HG03558 (cell line): ENCODE data around the gene GPC6.

Experiments
- ATAC-seq: cut with Tn5 transposase; IDR thresholded peaks from one replicate; pipeline ENCODE4 v1.9.1; 2021; ENCODE audit warnings: moderate number of reproducible peaks; ENCODE audit not compliant: unreplicated experiment; ENCODE audit errors: extremely low read depth

The GPC6 gene

DNA sequence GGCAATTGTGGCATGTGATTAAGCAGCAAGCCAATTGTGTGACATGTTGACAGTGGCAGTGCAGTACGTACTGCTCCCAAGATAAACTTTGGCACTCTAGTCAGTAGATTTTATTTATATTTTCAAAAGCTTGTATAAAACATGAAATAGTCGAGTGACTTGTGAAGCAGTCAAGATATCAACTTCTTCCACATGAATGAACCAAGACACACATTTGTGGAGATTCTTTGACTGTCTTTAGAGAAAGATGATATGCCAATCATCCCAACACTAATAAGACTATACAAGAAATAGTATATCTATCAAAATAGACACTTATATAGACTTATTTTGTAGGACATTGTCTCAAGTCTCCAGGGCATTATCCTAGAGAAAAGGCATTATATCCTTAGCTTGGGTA lies 714.8 kb downstream of the GPC6 start:
- no peak for ATAC-seq

DNA sequence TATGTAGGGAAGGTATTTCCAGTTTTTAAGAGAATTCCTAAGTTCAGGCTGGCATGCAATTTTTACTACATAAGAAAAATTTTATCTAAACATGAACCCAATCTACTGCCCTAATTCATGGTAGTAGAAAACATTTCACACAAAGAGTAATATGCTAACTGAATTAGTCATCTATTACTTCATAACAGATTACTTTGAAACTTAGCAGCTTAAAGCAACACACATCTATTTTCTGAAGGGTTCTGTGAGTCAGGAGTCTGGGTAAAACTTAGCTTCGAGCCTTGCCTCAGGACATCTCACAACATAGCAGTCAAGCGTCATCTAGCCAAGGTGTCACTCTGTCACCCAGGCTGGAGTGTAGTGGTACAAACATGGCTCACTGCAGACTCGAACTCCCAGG lies 715.4 kb downstream of the GPC6 start:
- no peak for ATAC-seq

DNA sequence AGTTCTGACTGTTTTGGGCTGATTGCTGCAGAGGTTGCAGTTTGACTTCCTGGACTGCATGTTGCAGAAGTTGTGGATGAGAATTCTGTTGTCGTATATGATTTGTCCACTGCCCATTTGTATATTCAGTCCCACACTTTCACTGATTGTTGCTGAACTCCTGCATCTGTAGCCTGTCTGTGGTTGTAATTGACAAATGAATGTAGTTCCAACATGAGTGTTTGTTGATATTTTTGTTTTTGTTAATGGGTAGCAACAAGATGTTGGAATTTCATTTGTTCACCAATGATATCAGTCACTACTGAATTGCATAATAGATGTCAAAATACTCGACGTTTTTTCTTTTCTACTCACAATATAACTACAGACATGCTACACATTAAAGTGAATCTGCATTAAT lies 719.0 kb downstream of the GPC6 start:
- no peak for ATAC-seq

DNA sequence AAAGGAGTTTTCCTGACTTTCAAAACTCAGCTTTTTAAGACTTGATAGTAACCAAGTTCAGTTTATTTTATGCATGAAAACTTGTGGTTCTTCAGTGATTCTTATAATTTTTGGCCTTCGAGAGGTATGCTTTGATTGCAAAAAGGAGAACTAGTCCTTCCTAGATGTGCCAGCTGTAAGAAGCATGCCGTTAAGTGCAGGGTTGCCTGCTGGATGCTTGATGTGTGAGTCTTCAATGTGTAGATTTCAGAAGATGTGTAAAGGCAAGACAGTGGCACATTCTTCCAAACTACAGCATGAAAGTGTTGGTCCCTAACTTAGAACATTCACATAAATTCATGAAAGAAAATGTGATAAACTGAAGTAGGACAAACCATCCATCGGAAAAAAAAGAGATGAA lies 720.4 kb downstream of the GPC6 start:
- ATAC-seq = no peak

DNA sequence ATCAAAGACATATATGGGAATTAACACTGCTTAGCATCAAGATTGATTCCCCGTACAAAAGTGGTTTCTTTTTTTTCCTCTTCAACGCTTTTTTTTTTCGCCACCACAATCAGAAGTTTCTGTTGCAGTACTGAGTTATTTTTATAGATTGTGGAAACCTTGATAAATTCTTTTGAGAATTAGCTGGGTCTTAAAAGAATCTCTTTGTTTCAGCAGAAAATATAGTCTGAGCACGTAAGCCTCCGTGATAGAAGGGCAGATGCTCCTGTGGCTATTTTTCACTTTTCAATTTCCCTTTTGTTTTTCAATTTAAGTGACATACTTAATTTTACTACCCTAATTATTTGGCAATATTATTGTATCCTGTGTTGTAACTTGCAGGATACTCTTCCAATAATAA lies 721.0 kb downstream of the GPC6 start:
- no peak for ATAC-seq

DNA sequence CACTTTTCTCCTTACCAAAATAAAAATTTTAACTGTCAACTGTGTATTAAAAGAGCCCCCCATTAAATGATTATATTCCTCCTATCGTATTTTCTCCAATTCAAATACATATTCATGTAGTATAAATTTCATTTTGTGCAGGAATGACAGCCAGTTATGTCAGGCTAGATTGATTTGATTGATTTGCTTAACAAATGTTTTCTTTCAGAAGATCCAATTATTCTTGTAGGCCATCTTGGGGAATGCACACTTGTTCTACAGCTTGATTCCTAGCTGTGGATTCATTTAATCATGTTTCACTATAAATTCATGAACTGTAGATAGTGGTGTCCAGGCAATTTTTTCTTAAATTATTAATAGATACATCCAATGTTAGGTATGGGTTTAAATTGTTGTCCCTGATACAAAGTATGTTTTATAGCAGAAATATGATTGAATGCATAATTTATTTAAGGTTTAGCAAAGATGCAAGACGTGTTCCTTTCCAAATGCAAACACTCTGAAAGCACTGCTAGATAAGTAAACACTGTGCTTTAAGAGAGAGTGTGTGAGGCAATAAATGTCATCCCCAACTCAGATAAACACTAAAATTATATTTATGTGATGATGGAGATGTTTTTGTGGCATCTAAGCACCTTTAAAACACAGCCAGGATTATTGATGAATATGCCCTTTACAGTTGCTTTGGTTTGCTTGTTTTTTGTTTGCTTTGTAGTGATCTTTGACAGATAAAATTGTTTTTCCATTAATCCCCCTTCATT lies 721.7 kb downstream of the GPC6 start:
- no peak for ATAC-seq

DNA sequence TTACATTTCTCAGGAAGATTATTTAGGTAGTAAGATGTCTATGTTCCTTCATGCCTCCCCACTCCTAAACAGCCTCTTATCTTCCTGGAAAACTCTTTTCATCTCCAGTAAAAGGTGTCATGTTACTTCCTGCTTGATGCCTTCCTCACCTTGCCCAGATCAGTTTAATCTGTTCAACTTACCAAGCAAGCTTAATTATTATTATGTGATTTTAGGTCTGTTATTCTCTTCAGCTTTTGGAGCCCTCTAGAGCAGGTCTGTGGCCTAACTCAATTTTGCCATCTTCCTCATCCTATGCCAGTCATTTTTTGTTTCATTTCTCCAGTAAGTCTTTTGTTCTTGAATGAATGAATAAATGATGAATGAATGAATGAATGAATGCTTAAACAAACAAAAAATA lies 724.5 kb downstream of the GPC6 start:
- no peak for ATAC-seq

DNA sequence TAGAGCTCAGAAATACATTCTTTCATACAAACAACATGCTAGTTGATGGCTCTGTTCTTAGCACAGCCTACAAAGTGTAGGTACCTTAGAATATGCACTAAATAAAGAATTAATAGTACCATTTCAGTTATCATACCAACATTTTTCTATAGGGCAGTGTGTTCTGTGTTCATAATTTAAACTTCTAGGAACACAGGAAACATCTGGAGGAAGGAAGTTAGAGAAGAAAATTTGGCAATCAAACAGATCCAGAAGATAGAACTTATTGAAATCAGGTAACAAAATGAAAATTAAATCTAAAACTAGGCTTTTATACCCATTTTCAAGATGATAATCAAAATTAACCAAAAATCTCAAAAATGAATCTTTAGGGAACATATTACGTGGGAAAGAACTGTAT lies 725.3 kb downstream of the GPC6 start:
- no peak for ATAC-seq

DNA sequence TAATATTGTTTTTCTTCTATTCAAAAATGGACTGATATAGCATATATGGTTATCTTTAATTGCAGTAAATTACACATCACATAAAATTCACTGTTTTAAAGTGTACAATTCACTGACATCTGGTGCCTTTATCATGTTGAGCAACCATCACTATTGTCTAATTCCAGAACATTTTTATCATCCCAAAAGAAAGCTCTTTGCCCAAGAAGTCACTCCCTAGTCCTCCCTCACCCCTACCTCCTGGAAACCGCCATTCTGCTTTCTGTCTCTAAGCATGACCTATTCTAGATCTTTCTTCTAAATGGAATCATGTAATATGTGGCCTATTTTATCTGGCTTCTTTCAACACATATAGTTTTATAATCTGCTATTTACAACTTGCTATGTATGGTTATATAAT lies 727.2 kb downstream of the GPC6 start:
- no peak for ATAC-seq

DNA sequence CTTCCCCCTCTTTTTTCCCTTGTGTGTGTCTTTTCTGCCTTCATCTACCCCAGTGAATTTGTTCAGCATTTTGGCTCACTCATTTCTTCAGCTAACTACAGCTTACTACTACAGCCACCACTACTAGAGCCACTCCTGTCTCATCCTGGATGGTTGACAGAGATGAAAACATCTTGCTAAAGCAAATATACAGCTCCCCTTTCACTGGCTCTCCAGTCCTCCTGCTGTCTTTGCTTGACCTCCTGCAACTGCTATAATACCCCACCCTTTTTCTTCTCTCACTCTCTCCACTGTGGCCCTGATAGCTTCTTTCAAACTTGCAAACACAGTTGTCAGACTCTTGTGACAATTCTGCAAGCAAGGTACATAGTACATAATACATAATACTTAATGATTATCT lies 729.3 kb downstream of the GPC6 start:
- no peak for ATAC-seq

DNA sequence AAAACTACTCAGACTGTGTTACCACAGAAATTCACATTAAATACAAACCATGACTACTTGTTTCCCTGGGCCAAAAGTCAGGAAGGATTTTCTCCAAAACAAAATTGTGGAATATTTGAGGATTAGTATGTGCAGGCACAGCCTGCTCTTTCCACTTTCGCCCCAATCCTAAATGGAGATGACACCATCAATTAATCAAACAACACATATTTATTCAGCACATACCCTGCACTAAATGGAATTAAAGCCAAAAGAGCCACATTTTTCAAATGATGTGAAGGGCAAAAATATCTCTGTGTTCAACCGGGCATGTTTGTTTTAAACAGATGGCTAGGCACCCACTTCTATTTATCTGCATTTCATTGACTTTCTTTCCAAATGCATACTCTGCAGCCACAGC lies 729.8 kb downstream of the GPC6 start:
- ATAC-seq = no peak

DNA sequence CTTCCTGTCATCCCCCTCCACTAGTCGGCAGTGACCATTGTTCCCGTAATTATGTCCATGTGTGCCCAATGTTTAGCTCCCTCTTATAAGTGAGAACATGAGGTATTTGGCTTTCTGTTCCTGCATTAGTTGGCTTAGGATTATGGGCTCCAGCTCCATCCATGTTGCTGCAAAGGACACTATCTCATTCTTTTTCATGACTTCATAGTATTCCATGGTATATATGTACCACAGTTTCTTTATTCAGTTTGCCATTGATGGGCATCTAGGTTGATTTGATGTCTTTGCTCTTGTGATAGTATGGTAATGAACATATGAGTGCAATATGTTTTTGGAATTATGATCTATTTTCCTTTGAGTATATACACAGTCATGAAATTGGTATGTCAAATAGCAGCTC lies 730.8 kb downstream of the GPC6 start:
- ATAC-seq = no peak

DNA sequence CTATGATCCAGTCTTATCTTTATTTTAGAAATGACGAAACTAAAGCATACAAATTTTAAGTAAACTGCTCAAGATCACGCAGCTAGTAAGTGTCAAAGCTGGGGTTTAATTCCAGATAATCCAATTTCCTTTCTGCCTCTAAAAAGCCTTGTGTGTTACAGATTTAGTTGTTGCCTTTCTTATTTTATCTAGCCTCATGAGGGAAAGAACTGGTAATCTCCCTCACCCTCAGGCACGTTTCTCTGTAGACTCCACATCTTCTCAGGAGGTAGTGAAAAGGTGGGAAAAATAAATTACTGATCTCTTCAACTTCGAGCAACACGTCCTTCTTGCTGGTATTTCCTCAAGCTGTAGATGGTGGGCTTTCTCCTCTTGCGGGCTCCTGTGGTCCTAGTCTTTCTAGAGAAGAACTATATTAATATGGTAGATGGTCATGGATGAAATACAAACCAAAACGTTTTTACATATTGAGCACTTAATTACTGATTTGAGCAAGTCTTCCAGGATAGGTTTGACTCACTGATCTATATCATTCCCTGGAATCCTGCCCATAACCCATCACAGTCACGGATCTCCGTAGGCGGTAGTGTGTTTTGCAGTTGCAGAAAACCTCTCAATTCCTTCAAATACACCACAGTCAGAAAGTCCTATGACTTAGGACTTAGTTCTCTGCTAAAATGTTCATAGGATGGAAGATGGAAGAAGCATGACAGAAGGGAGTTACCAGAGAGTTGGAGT lies 733.4 kb downstream of the GPC6 start:
- no peak for ATAC-seq

DNA sequence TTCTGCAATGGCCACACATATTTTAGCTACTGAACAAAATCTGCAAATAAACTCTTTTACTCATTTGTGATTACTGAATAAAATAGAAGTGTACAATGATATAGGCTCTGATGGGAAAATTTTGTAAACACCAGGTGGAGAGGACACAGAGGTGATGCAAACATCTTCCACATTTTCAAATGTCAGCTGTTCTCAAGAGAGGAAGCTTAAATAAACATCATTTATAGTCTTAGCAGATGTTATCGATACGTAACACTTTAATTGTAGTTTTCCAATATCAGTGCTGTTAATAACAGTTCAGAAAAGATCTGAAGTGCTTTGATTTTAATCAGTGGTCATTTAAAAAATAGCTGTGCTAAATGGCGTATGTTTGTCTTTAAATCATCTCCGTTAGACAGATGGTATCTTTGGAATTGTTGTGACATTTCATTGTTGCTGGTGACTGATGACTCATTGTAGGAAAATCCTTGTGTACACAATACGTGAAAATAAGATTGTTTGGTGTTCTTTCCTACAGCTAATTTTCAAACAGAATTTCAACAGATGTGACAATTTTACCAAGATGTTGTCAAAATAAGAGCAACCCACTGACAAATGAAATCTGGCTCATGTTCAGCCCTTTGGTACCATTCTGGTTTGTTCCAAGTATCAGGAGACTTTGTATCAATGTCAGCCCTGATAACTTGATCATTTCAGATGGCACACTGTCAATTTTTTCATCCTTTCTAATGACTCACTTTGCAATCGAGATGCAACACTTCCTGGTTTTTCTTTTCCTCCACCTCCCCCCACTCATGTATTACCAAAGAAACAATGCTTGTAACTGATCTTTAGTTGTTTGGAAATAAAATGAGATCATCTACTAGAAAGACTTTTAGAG lies 736.9 kb downstream of the GPC6 start:
- ATAC-seq = no peak

DNA sequence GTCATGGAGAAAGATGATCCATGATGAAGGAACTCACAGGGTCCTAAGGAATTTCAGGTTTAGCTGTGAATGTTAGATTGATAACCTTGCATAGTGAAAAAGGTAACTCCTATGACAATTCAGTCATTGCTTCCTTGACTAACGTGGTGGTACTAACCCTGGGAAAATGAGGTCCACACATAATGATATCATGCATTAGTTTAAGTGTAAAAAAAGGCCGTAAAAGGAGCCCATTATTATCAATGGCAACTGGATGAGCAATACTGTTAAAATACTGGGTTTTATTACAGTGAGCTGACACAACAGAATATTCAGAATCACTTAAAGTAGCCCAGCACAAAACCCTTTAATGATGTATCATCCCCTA lies 737.5 kb downstream of the GPC6 start:
- ATAC-seq = no peak

DNA sequence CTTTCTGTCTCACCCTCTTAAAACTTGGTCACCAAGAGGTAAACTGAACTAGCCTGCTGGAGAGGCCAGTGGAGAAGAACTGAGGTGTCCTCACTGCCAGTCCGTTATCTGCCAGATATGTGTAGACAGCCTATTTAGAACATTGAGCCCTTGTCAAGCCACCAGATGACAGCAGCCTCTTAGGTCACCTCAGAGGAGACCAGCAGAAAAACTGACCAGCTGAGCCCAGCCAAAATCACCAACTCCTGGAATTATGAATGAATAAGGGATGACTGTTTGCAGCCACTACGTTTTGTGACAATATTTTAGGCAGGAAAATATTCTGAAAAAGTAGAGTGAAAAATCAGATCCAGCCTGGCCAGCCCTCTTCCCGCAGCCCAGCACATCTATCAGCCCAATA lies 739.0 kb downstream of the GPC6 start:
- ATAC-seq = no peak

DNA sequence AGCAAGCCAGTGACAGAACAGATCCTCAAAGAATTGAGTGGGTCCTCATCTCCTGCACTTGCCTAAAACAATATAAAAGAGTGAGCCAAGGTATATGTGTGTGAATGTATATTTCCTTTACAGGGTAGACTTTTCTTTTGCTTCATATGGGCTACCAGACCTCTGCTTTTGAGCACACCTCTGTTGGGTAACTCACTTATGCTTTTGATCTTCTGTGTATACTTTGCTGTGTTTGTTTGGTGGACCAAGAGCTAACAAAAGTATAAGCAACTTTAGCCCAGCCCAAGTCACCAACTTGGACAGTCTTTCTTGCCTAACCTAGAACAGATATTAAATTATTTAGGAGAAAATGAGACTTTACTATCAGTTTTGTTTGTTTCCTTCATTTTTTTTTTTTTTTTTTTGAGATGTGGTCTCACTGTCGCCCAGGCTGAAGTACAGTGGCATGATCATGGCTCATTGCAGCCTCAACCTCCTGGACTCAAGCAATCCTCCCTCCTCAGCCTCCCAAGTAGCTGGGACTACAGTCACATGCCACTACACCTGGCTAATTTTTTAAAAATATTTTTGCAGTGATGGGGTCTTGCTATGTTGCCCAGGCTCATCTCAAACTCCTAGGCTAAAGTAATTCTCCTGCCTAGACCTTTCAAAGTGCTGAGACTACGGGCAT lies 739.8 kb downstream of the GPC6 start:
- ATAC-seq = no peak

DNA sequence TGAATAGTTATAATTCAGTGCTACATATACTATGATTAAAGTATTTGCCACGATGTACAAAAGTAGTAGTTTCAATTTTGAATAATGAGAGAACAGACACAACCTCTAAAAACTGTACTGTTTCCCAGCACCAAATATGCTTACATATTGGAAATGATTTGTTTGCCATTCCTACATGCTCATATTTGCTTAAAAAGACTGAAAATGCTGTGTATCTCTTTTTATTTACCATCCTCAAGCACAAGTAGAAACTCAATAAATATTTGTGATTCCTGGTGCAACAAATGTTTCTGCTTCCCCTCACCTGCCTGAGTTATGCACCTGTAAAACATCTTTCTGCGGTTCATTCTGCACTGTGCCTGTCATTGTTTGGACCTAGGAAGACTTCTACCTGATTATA lies 740.7 kb downstream of the GPC6 start:
- ATAC-seq = no peak

DNA sequence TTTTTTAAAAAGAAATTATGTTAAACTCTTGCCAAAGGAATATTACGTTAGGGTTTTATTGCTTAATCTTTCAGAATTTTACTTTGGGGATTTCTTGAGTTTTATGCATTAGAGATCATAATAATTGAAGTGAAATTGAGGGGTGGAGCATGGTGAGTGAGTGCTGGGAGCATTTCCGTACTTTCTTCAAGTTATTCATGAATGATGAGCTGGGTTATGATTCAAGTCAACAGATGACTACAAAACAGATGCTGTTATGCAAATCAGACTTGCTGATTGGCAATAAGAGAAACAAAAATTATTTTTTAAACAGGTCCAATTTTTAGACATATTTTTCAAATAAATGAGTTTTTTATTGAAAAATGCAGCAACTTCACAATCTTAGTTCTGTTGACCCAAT lies 748.6 kb downstream of the GPC6 start:
- no peak for ATAC-seq

DNA sequence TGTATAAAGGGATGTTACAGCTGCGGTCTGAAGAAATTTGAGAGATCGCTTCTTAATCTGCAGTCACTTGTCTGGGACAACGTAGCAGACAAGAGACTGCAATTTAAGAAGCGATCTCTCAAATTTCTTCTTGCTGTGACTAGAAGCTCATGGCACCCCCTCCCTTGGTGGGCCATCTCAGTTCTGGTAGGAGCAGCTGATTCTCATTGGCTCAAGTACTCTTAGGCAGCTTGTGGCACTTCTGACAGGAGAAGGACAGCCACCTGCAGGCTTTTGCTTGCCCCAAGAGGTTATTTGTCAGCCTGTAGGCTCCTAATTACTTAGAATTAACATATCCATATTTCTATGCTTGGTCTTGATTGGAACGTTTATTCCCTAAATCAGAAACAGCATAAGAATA lies 749.9 kb downstream of the GPC6 start:
- no peak for ATAC-seq

DNA sequence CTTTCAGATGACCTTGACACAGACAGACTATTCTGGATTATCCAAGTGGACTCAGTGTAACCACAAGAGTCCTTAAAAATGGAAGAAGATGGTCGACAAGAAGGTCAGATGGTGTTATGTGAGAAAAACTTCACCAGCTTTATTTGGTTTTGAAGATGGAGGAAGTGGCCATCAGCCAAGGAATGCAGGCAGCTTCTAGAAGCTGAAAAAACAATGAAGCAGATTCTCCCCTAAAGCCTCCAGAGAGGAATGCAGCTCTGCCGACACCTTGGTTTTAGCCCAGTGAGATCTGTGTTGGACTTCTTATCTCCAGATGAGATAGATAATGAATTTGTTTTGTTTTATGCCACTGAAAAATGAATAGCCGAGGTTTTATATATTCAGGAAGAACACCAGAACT lies 751.4 kb downstream of the GPC6 start:
- no peak for ATAC-seq
